K562 (cell line): ENCODE results near the gene CD276.

Source experiments
- GTF2F1 ChIP-seq: IDR thresholded peaks from 2 replicates; pipeline ENCODE4 v1.6.1; 2011; ENCODE audit warnings: low read depth, low read length, improper control_type of control experiment
- ZNF197 ChIP-seq: fragments of 200-800 bp; sonication (Bioruptor generic); IDR thresholded peaks from 2 replicates; pipeline ENCODE4 v1.6.1; 2016; ENCODE audit warnings: low read depth, missing genetic modification characterization, missing compliant biosample characterization
- ZNF274 ChIP-seq: IDR thresholded peaks from 2 replicates; pipeline ENCODE4 v1.6.1; 2011; ENCODE audit warnings: low read depth, mild to moderate bottlenecking, low read length, moderate library complexity, borderline replicate concordance
- ZNF324 ChIP-seq: fragments of 250-450 bp; sonication (Bioruptor Pico); IDR thresholded peaks from 2 replicates; pipeline ENCODE4 v1.4.0; 2020; ENCODE audit warnings: mild to moderate bottlenecking
- TF ChIP-seq, protein P1 (sequence below), 2 experiments: fragments of 450-650 bp; formaldehyde crosslinking in 1 of 2; IDR thresholded peaks; 2 replicates each; pipeline versions ENCODE4 v1.4.0 to v1.6.1; 2014 to 2020; ENCODE audit warnings: mild to moderate bottlenecking in 2 of 2, borderline replicate concordance in 1 of 2, low read depth in 1 of 2

GRCh38 chr15:73751899-73752805 is 68.0 kb downstream of the CD276 start:
- no peak for TF ChIP-seq ZNF324 (CRISPR knock-in tag)
- TF ChIP-seq, protein P1, sequence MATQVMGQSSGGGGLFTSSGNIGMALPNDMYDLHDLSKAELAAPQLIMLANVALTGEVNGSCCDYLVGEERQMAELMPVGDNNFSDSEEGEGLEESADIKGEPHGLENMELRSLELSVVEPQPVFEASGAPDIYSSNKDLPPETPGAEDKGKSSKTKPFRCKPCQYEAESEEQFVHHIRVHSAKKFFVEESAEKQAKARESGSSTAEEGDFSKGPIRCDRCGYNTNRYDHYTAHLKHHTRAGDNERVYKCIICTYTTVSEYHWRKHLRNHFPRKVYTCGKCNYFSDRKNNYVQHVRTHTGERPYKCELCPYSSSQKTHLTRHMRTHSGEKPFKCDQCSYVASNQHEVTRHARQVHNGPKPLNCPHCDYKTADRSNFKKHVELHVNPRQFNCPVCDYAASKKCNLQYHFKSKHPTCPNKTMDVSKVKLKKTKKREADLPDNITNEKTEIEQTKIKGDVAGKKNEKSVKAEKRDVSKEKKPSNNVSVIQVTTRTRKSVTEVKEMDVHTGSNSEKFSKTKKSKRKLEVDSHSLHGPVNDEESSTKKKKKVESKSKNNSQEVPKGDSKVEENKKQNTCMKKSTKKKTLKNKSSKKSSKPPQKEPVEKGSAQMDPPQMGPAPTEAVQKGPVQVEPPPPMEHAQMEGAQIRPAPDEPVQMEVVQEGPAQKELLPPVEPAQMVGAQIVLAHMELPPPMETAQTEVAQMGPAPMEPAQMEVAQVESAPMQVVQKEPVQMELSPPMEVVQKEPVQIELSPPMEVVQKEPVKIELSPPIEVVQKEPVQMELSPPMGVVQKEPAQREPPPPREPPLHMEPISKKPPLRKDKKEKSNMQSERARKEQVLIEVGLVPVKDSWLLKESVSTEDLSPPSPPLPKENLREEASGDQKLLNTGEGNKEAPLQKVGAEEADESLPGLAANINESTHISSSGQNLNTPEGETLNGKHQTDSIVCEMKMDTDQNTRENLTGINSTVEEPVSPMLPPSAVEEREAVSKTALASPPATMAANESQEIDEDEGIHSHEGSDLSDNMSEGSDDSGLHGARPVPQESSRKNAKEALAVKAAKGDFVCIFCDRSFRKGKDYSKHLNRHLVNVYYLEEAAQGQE (IDR thresholded peaks at IDR 0.05; ENCODE audit: borderline replicate concordance): no peak
- TF ChIP-seq, protein P1 (CRISPR knock-in tag; IDR thresholded peaks at IDR 0.05; ENCODE audit: low read depth): no peak
- no peak for TF ChIP-seq ZNF197 (CRISPR knock-in tag)
- TF ChIP-seq ZNF274: no peak
- no peak for TF ChIP-seq GTF2F1
